ENCODE measurements around the gene GLP1R.
A peak's percentile ranks its signal among the peaks of the same experiment; 100 is the strongest.

GLP1R gene

DNA sequence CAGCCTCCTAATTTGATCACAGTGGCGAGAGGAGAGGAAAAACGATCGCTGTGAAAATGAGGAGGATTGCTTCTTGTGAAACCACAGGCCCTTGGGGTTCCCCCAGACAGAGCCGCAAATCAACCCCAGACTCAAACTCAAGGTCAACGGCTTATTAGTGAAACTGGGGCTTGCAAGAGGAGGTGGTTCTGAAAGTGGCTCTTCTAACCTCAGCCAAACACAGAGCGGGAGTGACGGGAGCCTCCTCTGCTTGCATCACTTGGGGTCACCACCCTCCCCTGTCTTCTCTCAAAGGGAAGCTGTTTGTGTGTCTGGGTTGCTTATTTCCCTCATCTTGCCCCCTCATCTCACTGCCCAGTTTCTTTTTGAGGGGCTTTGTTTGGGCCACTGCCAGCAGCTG is 37.7 kb downstream of the GLP1R start:
- DNase-seq (ENCODE audit: low read depth in 2 of 2) = peak in 1 of 2 donors; percentile 23

DNA sequence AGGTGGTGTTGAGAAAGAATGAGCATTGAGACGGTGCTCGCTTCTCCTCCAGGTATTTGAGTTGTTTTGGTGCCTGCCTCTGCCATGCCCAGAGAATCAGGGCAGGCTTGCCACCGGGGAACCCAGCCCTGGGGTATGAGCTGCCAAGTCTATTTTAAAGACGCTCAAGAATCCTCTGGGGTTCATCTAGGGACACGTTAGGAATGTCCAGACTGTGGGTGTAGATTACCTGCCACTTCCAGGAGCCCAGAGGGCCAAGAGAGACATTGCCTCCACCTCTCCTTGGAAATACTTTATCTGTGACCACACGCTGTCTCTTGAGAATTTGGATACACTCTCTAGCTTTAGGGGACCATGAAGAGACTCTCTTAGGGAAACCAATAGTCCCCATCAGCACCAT is 38.1 kb downstream of the GLP1R start:
- no peak for DNase-seq (ENCODE audit: low read depth in 2 of 2)

DNA sequence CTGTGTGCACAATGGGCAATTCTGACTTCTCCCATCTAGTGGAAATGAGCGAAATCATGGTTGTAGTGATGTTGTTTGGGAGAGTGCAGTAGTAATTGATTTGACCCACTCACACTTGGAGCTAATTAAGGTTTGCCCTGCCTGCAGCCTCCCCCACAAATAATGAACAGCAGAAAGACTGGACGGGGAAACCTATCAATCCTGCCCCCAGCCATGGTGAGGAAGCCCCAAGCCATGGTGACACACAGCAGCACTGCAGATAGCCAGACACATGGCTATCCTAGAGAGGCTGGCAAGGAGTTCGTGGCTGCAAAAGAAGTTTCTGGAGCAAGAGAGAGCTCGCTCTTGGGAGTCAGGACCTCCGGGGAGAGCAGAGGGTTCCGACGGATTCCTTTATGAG is 38.6 kb downstream of the GLP1R start:
- DNase-seq (ENCODE audit: low read depth in 2 of 2) = no peak

DNA sequence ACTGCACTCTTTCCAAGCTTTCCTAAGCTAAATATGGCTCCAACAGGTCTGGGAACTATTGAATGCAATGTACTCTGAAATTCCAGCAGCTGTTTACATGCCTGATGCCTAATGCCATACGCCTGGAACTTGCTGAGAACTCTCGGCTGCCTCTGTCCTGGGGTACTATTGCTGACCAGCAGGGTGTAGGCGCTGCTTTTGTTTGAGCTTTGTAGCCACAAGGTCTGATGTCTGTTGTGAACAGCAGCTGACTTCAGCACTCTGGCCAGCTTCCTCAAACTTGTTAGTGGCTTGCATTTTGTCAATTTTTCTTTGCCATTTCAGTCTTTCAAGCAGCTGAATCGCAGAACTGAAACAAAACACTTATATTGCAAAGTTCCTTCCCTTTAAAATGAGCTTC is 39.8 kb downstream of the GLP1R start:
- DNase-seq (ENCODE audit: low read depth in 2 of 2) = no peak

DNA sequence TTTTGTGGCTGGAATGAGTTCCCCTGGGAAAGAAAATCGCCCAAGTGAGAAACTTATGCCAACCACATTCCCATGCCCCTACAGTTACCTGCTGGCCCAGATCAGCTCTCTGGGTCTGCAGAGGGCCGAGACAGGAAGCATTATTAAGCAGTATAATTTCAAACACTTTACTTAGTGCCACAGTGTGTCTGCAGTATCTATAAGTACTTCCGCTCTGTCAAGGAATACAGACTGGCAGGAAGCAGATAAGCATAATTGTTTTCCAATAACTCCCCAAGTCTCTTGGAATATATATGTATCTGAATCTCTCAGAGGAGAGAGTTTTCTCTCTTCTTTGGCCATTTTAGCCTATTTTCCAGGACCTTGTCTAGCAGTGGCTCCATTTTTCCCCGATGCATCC is 41.5 kb downstream of the GLP1R start:
- DNase-seq (ENCODE audit: low read depth in 2 of 2) = no peak

DNA sequence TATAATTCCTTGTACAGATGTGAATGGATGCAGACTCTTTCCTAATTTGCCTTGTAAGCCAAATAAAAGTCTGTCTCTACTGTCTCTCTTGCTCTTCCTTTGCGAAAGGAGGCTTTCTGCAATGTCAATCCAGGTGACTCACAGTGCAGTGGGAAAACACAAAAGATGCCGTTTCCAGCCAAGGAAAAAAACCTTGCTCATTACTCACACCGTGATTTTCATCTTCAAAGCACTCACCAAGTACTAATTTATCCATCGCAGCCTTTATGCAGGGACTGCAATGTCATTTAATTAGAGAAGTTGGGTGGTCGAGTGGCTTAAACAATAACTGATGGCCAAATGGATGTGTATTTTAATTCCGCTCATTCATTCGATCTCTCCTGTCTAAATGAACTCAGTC is 42.6 kb downstream of the GLP1R start:
- no peak for DNase-seq (ENCODE audit: low read depth in 2 of 2)

DNA sequence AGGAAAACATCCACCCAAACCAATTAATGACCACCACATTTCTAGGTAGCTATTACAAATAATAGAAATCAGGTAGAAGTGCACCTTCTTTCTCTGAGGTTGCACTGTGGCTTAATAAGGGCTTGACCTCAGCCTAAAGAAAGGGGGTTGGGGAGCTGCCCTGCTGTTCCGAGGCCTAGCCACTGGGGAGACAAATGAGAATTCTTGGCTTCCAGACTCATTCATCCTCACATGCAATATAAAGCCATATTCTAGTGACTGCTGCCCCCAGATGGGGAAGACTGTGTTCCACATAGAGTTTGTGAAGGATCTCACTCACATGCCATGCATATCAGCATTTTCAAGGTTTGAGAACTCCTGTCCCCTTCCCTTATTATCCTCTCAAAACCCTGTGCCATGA is 43.5 kb downstream of the GLP1R start:
- no peak for DNase-seq (ENCODE audit: low read depth in 2 of 2)

DNA sequence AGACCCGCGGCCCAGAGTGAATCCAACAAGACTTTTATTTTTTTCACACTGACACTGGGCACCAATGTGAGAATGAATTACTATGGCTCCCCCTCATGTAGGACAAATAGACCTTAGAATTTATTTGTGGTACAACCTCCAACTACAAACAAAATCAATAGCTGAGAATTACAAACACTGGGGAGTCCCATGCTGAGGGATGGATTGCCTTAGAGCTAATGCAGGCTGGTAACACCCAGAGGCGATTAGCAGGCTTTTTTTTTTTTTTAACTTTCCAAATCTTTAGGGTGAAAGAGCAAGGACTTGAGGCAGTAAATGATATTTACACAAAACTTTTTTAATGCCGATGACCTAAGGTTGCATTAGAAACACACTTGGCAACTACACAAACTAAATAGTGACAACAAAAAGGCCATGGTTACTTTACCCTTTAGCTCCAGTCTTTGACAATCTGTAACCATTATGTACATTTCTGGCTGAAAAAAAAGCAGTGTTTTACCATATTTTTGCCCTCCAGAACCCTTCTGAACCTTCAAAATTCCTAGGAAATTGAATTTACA is 44.6 kb downstream of the GLP1R start:
- DNase-seq (ENCODE audit: low read depth in 2 of 2) = no peak

DNA sequence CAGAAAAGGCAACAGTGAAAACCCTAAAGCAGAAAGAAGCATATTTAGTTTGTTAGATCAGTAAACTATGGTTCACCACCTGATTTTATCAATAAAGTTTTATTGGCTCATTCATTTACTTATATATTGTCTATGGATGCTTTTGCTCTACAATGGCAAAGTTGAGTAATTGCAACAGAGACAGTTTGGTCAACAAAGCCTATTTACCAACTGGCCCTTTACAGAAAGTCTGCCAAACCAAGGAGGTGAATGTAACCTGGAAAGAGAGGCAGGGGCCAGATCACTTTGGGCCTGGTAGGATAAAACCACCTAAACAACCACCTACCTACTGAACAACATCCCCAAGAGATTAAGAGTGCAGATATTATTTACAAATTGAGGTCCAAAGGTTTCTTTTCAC is 47.0 kb downstream of the GLP1R start:
- DNase-seq (ENCODE audit: low read depth in 2 of 2) = no peak

DNA sequence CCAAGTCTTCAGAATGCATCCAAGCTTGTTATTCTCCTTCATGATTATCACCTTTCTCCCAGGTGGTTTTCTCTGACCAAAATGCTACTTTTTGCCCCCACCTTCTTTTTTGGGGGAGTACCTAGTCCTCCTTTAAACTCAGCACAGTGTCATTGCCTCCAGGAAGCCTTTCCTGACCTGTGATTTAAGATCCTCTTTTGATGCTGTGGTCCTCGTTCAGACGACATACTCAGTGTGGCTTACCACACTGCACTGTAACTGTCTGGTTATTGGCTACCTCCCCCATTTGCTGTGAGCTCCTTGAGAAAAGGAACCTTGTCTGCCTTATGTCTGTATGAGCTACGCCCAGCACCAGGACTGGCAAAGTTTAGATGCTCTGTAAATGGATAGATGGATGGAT is 51.8 kb downstream of the GLP1R start:
- no peak for DNase-seq (ENCODE audit: low read depth in 2 of 2)

DNA sequence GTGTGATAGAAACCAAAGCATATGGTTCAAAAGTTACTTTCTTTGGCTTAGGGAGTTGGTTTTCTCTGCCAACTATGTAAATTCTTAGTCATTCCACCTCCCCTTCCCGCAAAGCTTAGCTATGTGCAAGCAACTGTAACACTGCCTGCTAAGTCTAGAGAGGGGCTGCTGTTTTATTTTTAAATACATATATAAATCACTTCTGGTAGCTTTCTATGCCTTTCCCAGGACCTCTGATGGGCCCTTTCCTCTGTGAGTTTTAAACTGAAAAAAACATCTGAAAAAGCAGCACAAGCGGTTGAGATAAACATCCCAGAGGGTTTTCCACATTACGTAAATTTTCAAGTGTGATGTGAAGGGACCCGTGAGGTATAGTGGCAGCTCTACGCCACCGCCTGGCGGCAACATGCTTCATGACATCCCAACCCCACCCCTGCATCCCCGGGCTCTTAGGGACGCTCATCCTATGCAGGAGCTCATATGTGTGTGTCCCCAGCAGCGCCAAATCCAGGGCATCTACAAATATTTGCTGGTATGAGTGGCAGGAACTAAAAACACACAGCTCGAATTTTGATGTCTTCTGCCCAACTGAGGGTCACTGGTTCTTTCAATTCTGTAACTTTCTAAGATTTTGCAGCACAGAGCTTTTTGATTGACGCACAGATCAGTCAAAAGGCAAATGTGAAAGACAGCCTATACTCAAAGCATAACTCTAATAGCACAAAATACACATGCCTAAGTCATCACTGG is 53.7 kb downstream of the GLP1R start:
- DNase-seq (ENCODE audit: low read depth in 2 of 2) = no peak

DNA sequence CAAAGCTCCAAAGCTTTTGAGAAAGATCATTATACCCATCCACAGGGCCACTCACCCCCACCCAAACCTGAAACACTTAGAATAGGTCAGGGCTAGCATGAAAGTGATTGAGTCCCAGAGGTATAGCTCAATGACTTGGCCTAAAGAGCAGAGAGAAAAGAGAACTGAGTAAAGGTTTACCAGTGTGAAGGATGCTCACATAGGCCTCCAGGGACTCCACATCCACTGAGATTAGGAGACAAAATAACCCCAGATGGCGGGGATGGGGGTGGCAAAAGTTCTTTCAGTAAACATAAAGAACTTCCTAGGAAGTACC is 54.2 kb downstream of the GLP1R start:
- DNase-seq (ENCODE audit: low read depth in 2 of 2) = no peak

DNA sequence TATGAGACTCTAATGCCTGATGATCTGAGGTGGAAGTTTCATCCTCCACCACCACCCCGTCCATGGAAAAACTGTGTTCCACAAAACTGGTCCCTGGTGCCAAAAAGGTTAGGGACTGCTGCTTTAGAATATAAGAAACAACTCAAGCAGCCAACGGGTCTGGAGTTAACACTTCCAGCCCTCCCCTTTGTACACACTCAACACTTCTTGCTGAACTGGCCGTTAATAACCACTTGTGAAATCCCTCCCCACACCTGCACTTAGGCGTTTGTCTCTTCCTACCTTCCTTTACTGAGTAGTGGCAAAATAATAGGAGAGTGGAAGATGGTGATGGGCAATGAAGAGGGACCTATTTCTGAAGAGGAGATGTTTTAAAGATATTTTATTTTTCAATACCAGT is 55.9 kb downstream of the GLP1R start:
- no peak for DNase-seq (ENCODE audit: low read depth in 2 of 2)

DNA sequence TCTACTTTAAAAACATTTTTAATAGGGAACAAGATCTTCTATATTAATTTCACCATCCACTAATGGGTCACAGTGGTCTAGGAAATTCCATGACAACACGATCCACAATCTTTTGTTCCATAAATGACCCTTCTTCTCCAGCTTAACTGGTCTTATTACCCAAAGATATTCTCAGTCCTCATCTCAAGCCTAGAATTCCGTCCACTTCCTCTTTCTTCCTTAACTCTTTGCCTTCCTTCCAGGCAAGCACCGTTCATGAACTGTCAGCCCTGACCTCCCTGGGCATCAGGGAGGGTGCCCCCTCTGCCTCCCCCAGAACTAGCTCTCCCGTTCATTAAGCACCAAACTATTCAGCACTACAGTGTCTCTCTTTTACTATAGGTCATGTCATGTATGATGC is 58.5 kb downstream of the GLP1R start:
- no peak for DNase-seq (ENCODE audit: low read depth in 2 of 2)

DNA sequence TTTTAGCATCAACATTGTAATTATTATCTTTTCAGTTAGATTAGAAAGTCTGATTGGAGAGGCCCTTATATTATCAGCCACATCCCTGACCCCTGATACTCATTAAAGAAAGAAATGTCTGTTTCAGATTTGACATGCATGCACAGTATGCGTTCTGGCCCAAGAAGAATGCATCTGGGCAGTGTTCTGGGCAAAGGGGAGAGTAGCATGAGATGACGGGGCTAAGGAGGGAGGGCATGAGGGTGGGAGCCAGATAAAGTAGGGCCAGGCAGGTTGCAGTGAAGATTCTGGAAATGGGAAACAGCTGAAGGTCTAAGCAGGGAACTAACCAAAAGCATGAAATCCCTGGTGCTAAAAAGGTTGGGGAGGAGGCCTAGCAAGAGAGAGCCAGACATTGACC is 59.1 kb downstream of the GLP1R start:
- no peak for DNase-seq (ENCODE audit: low read depth in 2 of 2)

DNA sequence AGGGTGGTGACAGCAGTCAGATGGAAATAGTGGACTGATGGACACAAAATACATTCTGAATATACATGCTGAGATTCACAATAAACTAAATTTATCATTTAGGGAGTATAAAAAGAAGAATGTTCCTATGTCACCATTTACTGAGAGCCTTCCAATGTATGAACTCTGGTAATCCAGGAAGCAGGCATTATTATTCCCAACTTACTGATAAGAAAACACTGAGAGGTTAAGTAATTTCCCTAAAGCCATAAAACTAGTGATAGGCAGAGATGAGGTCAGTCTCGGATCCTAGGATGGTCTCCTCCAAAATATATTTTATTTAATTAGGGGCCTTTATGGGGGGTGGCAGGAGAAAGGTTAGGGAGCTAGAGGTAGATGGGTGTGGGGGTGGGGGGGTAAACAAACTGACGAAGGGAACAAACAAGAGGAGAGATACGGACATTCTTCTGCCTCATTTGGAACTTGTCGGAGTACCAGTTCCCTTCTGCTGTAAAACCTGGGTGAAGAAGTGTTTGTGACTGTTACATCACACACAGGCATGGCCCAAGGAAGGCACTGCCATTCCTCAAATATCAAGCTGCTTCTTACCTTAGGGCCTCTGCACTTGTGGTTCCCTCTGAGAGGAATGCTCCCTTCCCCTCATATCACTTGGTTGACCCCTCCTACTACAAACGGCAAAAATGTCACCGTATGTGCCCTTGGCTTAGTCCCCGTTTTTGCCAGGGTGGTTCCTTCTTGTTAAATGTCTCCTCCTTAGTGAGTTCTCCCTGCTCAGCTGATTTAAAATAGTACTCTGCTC is 59.7 kb downstream of the GLP1R start:
- no peak for DNase-seq (ENCODE audit: low read depth in 2 of 2)

DNA sequence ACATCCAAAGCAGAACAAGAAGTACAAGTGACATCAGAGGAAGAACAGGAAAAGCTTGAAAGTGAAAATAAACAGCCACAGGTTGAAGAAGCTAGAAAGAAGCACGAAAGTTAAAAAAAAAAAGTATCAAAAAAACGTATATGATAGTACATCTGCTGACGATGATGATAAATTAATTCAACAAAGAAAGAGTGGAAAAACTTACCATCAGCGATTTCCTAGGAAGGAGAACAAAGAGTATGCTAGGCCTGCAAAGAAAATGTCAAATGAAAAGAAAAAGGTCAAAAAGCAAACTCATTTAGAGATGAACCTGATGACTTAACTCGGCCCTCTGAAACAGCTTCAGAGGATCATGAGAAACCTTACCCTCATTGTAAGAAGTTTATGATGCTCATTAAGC is 62.7 kb downstream of the GLP1R start:
- DNase-seq (ENCODE audit: low read depth in 2 of 2) = no peak

DNA sequence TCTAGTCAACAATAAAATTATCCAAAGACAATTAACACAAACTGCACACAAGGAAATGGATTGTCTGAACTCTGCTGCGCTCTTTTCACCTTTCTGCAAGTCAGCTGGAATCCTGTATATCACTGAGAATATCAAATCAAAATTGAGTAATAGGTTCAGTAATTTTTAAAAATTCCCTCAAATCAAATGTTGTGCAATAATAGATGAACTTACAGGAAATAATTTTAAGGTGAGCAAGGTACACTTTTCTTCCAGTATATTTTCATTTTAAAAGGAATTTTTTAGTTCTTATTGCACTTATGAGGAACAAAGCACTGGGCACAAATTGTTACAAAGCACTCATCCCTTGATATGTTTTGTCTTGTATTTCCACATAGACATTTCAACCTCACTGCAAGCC is 65.2 kb downstream of the GLP1R start:
- no peak for DNase-seq (ENCODE audit: low read depth in 2 of 2)

DNA sequence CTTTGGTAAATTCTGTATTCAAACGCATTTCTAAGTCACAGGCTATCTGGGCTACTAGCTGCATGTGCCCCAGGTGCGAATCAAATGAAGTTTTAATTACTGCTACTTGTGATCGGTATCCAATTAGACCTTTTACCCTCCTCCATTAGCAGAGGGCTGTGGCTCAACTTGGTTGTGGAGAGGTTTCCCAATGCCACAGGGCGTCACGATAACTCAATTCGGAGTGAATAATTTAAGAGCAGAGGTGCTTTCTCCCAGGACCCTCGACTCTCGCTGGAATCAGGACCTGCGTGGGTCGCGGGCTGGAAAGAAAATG is 65.8 kb downstream of the GLP1R start:
- DNase-seq (ENCODE audit: low read depth in 2 of 2) = no peak

DNA sequence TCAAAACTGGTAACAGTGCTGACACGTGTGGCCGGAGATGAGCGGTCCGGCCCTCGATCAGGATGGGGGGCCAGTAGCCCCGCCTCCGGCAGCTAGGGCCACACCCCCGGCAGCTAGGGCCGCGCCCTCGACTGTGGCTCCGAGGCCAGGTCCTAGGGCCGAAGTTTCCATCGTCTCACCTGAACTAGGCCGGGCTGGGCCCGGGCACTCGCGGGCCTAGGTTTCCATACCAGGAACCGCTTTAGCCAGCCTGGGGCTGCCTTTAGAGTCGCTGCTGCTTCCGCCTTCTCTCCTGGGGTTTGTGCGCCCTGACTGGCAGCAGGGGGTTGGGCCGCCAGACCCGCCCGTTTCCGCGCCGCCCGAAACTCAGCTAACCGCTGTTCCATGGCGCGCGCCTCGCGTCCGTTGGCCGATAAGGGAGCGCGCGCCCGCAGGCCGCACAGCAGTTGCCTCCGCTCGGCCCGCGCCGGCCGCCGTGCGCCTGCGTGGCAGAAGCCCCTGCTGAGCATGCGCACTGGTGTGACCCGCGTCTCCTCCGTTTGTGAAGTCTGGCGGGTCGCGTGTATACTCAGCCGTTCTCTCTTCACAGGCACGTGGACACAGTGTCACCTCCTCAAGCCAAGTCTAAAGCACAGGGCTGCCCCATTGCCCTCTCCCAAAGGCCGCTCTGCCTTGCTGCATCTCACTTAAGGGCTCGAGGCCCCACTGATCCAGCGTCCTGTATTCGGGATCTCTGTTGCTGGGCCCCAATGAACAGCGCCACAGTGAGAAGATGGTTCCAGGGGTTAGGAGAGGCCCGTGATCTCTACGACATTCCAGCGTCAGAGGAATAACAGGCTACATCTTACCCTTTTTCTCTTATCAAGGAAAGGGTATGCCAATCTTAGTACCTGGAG is 66.4 kb downstream of the GLP1R start, which contains the start of gene SAYSD1:
Gene SAYSD1 (minus strand): TSS at position 483 of the 896 bp plus-strand sequence. CDS start 97 bp downstream, at position 386.
- DNase-seq (ENCODE audit: low read depth in 2 of 2) = peak; percentile 87 to 90

DNA sequence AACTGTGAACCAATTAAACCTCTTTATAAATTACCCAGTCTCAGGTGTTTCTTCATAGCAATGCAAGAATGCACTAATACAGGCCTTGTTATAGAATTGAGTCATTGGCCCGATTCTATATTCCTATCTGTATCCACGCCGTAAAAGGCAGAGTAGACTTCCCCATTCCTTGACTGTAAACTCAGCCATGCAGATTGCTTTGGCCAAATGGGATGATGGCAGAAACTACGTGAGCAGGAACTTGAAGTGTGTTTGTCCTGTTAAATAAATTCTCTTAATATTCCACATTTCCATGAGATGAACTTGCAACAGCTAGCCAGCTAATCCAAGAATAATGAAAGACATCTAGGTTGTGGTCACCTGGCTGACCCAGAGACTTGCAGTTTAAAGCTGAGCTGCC is 70.3 kb downstream of the GLP1R start:
- no peak for DNase-seq (ENCODE audit: low read depth in 2 of 2)

DNA sequence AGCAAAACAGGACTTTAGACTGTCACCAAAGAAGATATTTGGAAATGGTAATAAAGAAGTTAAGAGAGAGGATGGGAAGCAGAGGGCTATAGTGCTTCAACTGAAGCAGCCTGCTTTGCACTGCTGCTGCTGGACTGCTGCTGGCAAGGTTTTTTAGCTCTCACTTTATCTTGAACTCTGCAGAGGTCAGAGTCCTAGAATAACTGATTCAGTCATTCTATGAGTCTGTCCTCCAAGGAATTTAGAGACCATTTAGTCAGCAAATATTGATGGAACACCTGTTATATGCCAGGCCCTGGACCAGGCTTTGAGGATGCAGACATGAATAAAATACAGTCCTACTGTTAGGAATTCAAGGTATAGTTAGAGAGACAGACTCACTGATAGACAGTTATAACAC is 75.5 kb downstream of the GLP1R start:
- no peak for DNase-seq (ENCODE audit: low read depth in 2 of 2)
